K562 (cell line): ENCODE results near the gene ZNF439. TPM values are rescaled to one million over a fixed set of nuclear protein-coding genes. Genes with fewer than 3 reads are reported as not detected.
A peak's percentile ranks its signal among the peaks of the same experiment; 100 is the strongest.

ENCODE experiments used
- ARID1B ChIP-seq: fragments of 450-650 bp; IDR thresholded peaks from 2 replicates; pipeline ENCODE4 v1.6.1; 2016; ENCODE audit warnings: antibody characterized with exemption, mild to moderate bottlenecking, inconsistent platforms
- CHD2 ChIP-seq: IDR thresholded peaks from 2 replicates; pipeline ENCODE4 v1.6.1; 2011; ENCODE audit warnings: low read depth, low read length
- DPF2 ChIP-seq: fragments of 450-650 bp; IDR thresholded peaks from 2 replicates; pipeline ENCODE4 v1.6.1; 2016
- ETV5 ChIP-seq: sonication (generic); formaldehyde crosslinking; IDR thresholded peaks from 2 replicates; pipeline ENCODE4 v1.4.0; 2020; ENCODE audit warnings: low read depth, mild to moderate bottlenecking, missing genetic modification reagents
- EZH2 ChIP-seq: IDR thresholded peaks from 2 replicates; pipeline ENCODE4 v1.6.1; 2012; ENCODE audit warnings: low read depth, mild to moderate bottlenecking, inconsistent platforms, low read length, borderline replicate concordance
- GTF2E2 ChIP-seq: fragments of 200-800 bp; sonication (Bioruptor generic); IDR thresholded peaks from 2 replicates; pipeline ENCODE4 v1.6.1; 2016; ENCODE audit warnings: missing genetic modification characterization, missing compliant biosample characterization
- HDAC2 ChIP-seq: fragments of 450-650 bp; IDR thresholded peaks from 2 replicates; pipeline ENCODE4 v1.6.1; 2016; ENCODE audit warnings: mild to moderate bottlenecking
- HDAC3 ChIP-seq: fragments of 450-650 bp; IDR thresholded peaks from 2 replicates; pipeline ENCODE4 v1.6.1; 2018; ENCODE audit warnings: borderline replicate concordance, mild to moderate bottlenecking, moderate library complexity; ENCODE audit not compliant: partially characterized antibody
- HMG20A ChIP-seq: fragments of 450-650 bp; formaldehyde crosslinking; conservative IDR thresholded peaks from 2 replicates; pipeline ENCODE4 v1.4.0; 2020; ENCODE audit warnings: mild to moderate bottlenecking, mixed read lengths
- KAT8 ChIP-seq: fragments of 450-650 bp; IDR thresholded peaks from 2 replicates; pipeline ENCODE4 v1.6.1; 2016; ENCODE audit warnings: low read depth, mild to moderate bottlenecking
- LEF1 ChIP-seq: fragments of 450-650 bp; IDR thresholded peaks from 2 replicates; pipeline ENCODE4 v1.6.1; 2016; ENCODE audit warnings: mild to moderate bottlenecking
- MAFK ChIP-seq: IDR thresholded peaks from 2 replicates; pipeline ENCODE4 v1.6.1; 2011; ENCODE audit warnings: low read length, improper control_type of control experiment
- MCM7 ChIP-seq, 2 experiments: fragments of 450-650 bp; IDR thresholded peaks; 2 replicates each; pipeline ENCODE4 v1.6.1; 2016 to 2018
- MLX ChIP-seq, 2 experiments: fragments of 450-650 bp in 1 of 2; sonication (generic) in 1 of 2; formaldehyde crosslinking; conservative IDR thresholded peaks; 2 replicates each; pipeline versions ENCODE4 v1.4.0 to v1.8.1; 2020 to 2022; ENCODE audit warnings: mild to moderate bottlenecking in 1 of 2, missing genetic modification reagents in 1 of 2
- MYNN ChIP-seq, 2 experiments: sonication (generic); formaldehyde crosslinking in 1 of 2; IDR thresholded peaks; 2 replicates each; pipeline versions ENCODE4 v1.5.0 to v1.6.1; 2016 to 2020; ENCODE audit warnings: antibody characterized with exemption in 1 of 2, missing genetic modification reagents in 1 of 2
- PRMT5 ChIP-seq: sonication (generic); formaldehyde crosslinking; IDR thresholded peaks from 2 replicates; pipeline ENCODE4 v1.5.0; 2020; ENCODE audit warnings: missing genetic modification reagents
- SMARCB1 ChIP-seq: IDR thresholded peaks from 2 replicates; pipeline ENCODE4 v1.6.1; 2011; ENCODE audit warnings: improper control_type of control experiment, low read depth; ENCODE audit not compliant: insufficient read length
- SOX6 ChIP-seq: fragments of 450-650 bp; IDR thresholded peaks from 2 replicates; pipeline ENCODE4 v1.6.1; 2014; ENCODE audit warnings: mild to moderate bottlenecking
- SRSF7 ChIP-seq: fragments of 200-400 bp; formaldehyde crosslinking; optimal IDR thresholded peaks from 2 replicates; pipeline ENCODE3; 2017; ENCODE audit warnings: mild to moderate bottlenecking, low read depth, low read length
- ZBTB7A ChIP-seq: IDR thresholded peaks from 2 replicates; pipeline ENCODE4 v1.6.1; 2011; ENCODE audit warnings: low read depth, mild to moderate bottlenecking, low read length, moderate library complexity, borderline replicate concordance; ENCODE audit not compliant: control insufficient read depth
- ZKSCAN3 ChIP-seq: fragments of 250-450 bp; sonication (Bioruptor Pico); IDR thresholded peaks from 2 replicates; pipeline ENCODE4 v1.4.0; 2020
- ZNF57 ChIP-seq: fragments of 450-650 bp; formaldehyde crosslinking; IDR thresholded peaks from 2 replicates; pipeline ENCODE4 v1.4.0; 2020; ENCODE audit warnings: mild to moderate bottlenecking, moderate library complexity
- ZNF77 ChIP-seq: fragments of 250-450 bp; sonication (Bioruptor Pico); IDR thresholded peaks from 2 replicates; pipeline ENCODE4 v1.5.0; 2020
- polyA plus RNA-seq, 8 experiments: library from polyadenylated mRNA; depleted of rRNA in 4 of 8; stranded (reverse) in 5 of 8; unstranded in 3 of 8; fragments of >200 nt; fragmentation: Nextera tagmentation in 2 of 8; fragmentation: Illumina TruSeq in 1 of 8; extraction: Ambion mirVana in 2 of 8; extraction: Trizol in 1 of 8; gene quantifications; 2 replicates each; pipeline versions ENCODE4 v1.2.1 to v1.2.3, GENCODE V29; 2011 to 2014; ENCODE audit warnings: inconsistent platforms in 1 of 8, missing spikeins in 1 of 8
- total RNA-seq, 7 experiments: library from RNA; depleted of rRNA in 6 of 7; stranded (reverse); fragments of >200 nt in 6 of 7; fragmentation: Illumina TruSeq in 2 of 7; extraction: Trizol in 2 of 7; gene quantifications; 2 replicates each; pipeline versions ENCODE4 v1.2.1 to v1.2.3, GENCODE V29; 2011 to 2021; ENCODE audit warnings: low replicate concordance in 1 of 7
- TF ChIP-seq, protein P1 (sequence below): fragments of 450-650 bp; IDR thresholded peaks from 2 replicates; pipeline ENCODE4 v1.6.1; 2016; ENCODE audit warnings: borderline replicate concordance
- TF ChIP-seq, protein P2 (sequence below), 2 experiments: fragments of 250-450 bp in 1 of 2; fragments of 450-650 bp in 1 of 2; sonication (Bioruptor Pico) in 1 of 2; IDR thresholded peaks; 2 replicates each; pipeline versions ENCODE4 v1.6.1 to v1.8.0; 2016 to 2021; ENCODE audit warnings: mild to moderate bottlenecking in 2 of 2, moderate library complexity in 2 of 2, missing compliant biosample characterization in 1 of 2, missing genetic modification characterization in 1 of 2
- TF ChIP-seq, protein P3 (sequence below): fragments of 450-650 bp; formaldehyde crosslinking; IDR thresholded peaks from 2 replicates; pipeline ENCODE4 v1.4.0; 2022; ENCODE audit warnings: mild to moderate bottlenecking, moderate library complexity
- TF ChIP-seq, protein P4 (sequence below): fragments of 250-450 bp; sonication (Bioruptor Pico); IDR thresholded peaks from 2 replicates; pipeline ENCODE4 v1.9.0; 2021; ENCODE audit warnings: mild to moderate bottlenecking

ZNF439 gene
- total and polyA plus RNA-seq, 9 of the 15 experiments (the other 6 are each of a cell fraction or from before 2014, with no cell fraction given) = 0.04 to 0.18 (median 0.10) TPM; not detected in 3

GRCh38 chr19:11821474-11822109 lies 26.9 kb upstream of the ZNF439 start (continued):
- TF ChIP-seq, protein P1, sequence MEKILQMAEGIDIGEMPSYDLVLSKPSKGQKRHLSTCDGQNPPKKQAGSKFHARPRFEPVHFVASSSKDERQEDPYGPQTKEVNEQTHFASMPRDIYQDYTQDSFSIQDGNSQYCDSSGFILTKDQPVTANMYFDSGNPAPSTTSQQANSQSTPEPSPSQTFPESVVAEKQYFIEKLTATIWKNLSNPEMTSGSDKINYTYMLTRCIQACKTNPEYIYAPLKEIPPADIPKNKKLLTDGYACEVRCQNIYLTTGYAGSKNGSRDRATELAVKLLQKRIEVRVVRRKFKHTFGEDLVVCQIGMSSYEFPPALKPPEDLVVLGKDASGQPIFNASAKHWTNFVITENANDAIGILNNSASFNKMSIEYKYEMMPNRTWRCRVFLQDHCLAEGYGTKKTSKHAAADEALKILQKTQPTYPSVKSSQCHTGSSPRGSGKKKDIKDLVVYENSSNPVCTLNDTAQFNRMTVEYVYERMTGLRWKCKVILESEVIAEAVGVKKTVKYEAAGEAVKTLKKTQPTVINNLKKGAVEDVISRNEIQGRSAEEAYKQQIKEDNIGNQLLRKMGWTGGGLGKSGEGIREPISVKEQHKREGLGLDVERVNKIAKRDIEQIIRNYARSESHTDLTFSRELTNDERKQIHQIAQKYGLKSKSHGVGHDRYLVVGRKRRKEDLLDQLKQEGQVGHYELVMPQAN = no peak
- TF ChIP-seq ZNF77 (CRISPR knock-in tag) (no peak), PRMT5 (CRISPR knock-in tag) (no peak), SMARCB1 (no peak), ETV5 (CRISPR knock-in tag) (no peak), LEF1 (no peak), KAT8 (no peak), ZNF57 (CRISPR knock-in tag) (no peak), HDAC3 (no peak), MYNN (IDR thresholded peaks at IDR 0.05) (no peak), MYNN (CRISPR knock-in tag; IDR thresholded peaks at IDR 0.05) (no peak), CHD2 (no peak), MAFK (no peak), ARID1B (peak; percentile 68), GTF2E2 (no peak), SOX6 (peak; percentile 8; the same call in 1 of the 2 replicates), EZH2 (no peak), HDAC2 (0 out of 2 replicates have a peak, but pooled peaks have one; percentile 28), ZKSCAN3 (CRISPR knock-in tag) (no peak), ZBTB7A (peak; percentile 32; the same call in 1 of the 2 replicates), SRSF7 (no peak), DPF2 (peak; percentile 79), MLX (CRISPR knock-in tag; conservative IDR thresholded peaks at IDR 0.05) (no peak), HMG20A (CRISPR knock-in tag) (no peak), MCM7 (IDR thresholded peaks at IDR 0.05) (no peak)
- TF ChIP-seq, protein P2, sequence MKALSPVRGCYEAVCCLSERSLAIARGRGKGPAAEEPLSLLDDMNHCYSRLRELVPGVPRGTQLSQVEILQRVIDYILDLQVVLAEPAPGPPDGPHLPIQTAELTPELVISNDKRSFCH (CRISPR knock-in tag; IDR thresholded peaks at IDR 0.05) = no peak
- TF ChIP-seq, protein P2 (tag; IDR thresholded peaks at IDR 0.05) = no peak
- TF ChIP-seq, protein P3, sequence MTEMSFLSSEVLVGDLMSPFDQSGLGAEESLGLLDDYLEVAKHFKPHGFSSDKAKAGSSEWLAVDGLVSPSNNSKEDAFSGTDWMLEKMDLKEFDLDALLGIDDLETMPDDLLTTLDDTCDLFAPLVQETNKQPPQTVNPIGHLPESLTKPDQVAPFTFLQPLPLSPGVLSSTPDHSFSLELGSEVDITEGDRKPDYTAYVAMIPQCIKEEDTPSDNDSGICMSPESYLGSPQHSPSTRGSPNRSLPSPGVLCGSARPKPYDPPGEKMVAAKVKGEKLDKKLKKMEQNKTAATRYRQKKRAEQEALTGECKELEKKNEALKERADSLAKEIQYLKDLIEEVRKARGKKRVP = no peak
- TF ChIP-seq, protein P4, sequence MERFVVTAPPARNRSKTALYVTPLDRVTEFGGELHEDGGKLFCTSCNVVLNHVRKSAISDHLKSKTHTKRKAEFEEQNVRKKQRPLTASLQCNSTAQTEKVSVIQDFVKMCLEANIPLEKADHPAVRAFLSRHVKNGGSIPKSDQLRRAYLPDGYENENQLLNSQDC = no peak
